ENCODE data around the gene AHRR.
"Not testable (repeated sequence)": the region's sequence is repeated elsewhere in the genome, so short reads cannot be mapped to it uniquely, and the experiment has no call there.

Gene AHRR

DNA sequence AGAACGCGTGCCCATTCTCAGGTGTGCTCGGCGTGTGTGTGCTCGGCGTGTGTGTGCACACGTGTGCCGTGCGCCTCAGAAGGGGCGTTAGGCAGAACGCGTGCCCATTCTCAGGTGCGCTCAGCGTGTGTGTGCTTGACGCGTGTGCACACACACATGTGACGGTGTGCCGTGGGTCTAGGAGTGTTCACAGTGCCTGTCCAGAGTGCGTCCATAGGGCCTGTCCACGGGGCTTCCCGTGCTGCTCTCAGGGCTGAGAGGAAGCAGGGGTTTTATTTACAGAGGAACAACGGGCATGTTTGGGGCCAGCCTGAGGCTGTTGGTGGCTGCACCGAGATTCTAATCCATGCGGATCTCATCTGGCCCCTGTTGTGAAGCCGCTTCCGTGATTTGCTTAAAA is 14.2 kb upstream of the AHRR start:
- TF ChIP-seq, protein P1, sequence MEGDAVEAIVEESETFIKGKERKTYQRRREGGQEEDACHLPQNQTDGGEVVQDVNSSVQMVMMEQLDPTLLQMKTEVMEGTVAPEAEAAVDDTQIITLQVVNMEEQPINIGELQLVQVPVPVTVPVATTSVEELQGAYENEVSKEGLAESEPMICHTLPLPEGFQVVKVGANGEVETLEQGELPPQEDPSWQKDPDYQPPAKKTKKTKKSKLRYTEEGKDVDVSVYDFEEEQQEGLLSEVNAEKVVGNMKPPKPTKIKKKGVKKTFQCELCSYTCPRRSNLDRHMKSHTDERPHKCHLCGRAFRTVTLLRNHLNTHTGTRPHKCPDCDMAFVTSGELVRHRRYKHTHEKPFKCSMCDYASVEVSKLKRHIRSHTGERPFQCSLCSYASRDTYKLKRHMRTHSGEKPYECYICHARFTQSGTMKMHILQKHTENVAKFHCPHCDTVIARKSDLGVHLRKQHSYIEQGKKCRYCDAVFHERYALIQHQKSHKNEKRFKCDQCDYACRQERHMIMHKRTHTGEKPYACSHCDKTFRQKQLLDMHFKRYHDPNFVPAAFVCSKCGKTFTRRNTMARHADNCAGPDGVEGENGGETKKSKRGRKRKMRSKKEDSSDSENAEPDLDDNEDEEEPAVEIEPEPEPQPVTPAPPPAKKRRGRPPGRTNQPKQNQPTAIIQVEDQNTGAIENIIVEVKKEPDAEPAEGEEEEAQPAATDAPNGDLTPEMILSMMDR (IDR thresholded peaks at IDR 0.05; ENCODE audit: insufficient read depth, low read depth, low read length, missing control alignments) = no peak
- DNase-seq (ENCODE audit: low read depth) = no peak
- no peak overlapping the region for H3K4me3 ChIP-seq (ENCODE audit: low read depth, low read length)

DNA sequence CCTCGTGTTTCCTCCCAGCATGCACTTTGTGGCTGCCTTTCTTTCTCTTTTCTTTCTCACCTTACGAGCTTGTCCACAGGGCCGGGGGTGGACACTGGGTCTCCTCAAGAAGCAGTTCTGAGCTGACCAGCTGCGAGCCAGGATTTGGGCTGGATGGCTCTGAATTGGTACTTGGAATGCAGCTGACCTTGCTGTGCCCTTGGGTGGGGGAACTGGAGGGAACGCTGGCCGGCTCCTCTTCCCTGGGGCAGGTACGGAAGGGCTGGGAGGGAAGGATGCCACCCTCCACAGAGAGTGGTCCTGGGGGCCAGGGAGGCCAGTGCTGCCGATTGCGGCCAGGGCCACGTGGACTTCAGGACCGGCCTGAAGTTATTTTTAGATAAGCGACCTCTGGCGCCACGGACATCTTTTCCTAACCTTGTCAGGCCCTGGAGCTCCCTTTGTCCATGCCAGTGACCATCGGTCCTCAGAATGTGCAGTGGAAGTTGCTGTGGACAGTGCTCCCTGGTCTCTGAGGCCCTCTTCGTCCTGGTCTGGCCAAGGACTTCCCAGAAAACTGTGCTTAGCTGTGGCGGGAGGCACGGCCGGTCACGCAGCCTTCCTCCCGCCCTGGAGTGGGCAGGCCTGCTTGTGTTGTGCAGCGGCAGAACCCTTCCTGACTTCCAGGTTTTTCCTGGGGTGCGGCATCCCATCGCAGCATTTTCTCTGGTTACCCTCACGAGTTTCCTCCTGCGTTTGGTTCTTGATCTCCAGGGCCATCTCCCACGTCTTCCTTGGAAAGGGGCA is 13.5 kb upstream of the AHRR start:
- no peak for DNase-seq (ENCODE audit: low read depth)
- TF ChIP-seq, protein P1 (IDR thresholded peaks at IDR 0.05; ENCODE audit: insufficient read depth, low read depth, low read length, missing control alignments) = no peak
- no peak overlapping the region for H3K4me3 ChIP-seq (ENCODE audit: low read depth, low read length)

DNA sequence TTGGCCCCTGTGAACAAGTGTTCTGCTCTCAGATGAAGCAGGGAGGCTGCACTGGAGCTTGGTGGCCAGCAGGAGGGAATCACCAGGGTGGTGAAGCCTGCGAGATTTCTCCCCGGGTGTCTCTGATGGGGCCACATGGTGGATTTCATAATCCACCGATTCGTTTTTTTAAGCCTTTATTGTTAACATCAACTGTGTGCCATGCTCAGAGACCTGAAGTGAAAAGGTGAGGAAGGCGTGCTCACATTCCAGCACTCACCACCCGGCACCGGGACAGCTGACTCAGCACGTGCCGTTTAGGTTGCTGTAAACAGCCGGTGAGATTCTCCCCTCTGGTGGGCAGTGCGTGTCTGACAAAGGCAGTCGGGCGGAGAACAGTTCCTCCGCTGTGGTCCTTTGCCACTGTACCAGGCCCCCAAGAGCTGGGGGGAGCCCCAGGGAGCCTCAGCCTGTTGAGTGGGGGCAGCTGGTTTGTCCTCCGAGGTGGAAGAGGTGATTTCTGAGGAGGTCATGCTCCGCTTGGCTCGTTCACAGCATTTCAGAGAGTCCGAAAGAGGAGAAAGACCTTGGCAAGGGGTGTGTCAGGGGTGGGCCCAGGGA is 12.7 kb upstream of the AHRR start:
- TF ChIP-seq, protein P1 (IDR thresholded peaks at IDR 0.05; ENCODE audit: insufficient read depth, low read depth, low read length, missing control alignments) = no peak
- H3K4me3 ChIP-seq (ENCODE audit: low read depth, low read length) = no peak overlapping the region
- DNase-seq (ENCODE audit: low read depth) = no peak

- not testable (repeated sequence) for DNase-seq (ENCODE audit: low read depth); H3K4me3 ChIP-seq (ENCODE audit: low read depth, low read length)
Measured at GRCh38 chr5:309831-310230, 11.7 kb upstream of the AHRR start.

GRCh38 chr5:310516-310915 is 11.0 kb upstream of the AHRR start:
- no peak overlapping the region for H3K4me3 ChIP-seq (ENCODE audit: low read depth, low read length)
- TF ChIP-seq, protein P1 (IDR thresholded peaks at IDR 0.05; ENCODE audit: insufficient read depth, low read depth, low read length, missing control alignments) = no peak

DNA sequence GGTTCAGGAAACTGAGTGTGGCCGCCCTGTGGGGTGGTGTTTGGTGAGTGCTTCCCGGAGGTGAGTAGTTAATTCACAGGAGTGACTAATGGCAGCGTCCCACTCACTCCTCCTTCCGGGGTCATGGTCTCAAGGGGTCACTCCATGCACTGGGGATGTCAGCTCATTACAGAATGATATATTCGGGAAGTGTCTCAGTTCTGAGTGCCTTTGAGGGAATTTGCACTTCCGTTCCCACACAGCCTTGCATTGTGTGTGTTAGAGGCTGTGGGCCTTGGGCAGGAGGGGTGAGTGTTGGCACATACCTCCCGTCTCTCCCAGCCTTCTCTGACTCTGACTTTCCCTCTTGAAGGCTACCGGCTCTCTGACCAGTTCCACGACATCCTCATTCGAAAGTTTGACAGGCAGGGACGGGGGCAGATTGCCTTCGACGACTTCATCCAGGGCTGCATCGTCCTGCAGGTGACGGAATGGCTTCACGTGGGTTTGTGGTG is 10.5 kb upstream of the AHRR start:
- TF ChIP-seq, protein P1 (IDR thresholded peaks at IDR 0.05; ENCODE audit: insufficient read depth, low read depth, low read length, missing control alignments) = no peak
- H3K4me3 ChIP-seq (ENCODE audit: low read depth, low read length) = no peak overlapping the region
- no peak for DNase-seq (ENCODE audit: low read depth)

More at GRCh38 chr5:310516-310915, 11.0 kb upstream of the AHRR start:
- no peak for DNase-seq (ENCODE audit: low read depth)

- H3K4me3 ChIP-seq (ENCODE audit: low read depth, low read length) = no peak overlapping the region
- TF ChIP-seq, protein P1 (IDR thresholded peaks at IDR 0.05; ENCODE audit: insufficient read depth, low read depth, low read length, missing control alignments) = no peak
- DNase-seq (ENCODE audit: low read depth) = no peak
Measured at GRCh38 chr5:311963-312362, 9.6 kb upstream of the AHRR start.
